Measurements from ENCODE around the gene BORA.
A peak's percentile ranks its signal among the peaks of the same experiment; 100 is the strongest.
"Not testable (repeated sequence)": the region's sequence is repeated elsewhere in the genome, so short reads cannot be mapped to it uniquely, and the experiment has no call there.

BORA gene

GRCh38 chr13:72727417-72728289 lies at the start of gene BORA, which contains the start of gene MZT1:
Gene BORA (plus strand): TSS chr13:72727923. CDS start chr13:72728941, 1,018 bp downstream.
Gene MZT1 (minus strand): TSS chr13:72727629. CDS start chr13:72727602, 27 bp downstream.
- DNase-seq: peak; percentile 96

- no peak for DNase-seq
Measured at GRCh38 chr13:72678312-72678711, 49.4 kb upstream of the BORA start.

GRCh38 chr13:72680353-72680752 lies 47.4 kb upstream of the BORA start:
- DNase-seq: no peak

GRCh38 chr13:72686766-72687165 lies 41.0 kb upstream of the BORA start:
- DNase-seq: no peak

- no peak for DNase-seq
Measured at GRCh38 chr13:72689181-72689696, 38.5 kb upstream of the BORA start.

GRCh38 chr13:72692884-72693514 lies 34.7 kb upstream of the BORA start:
- no peak for DNase-seq

GRCh38 chr13:72693832-72694231 lies 33.9 kb upstream of the BORA start:
- no peak for DNase-seq

- DNase-seq: no peak
Measured at GRCh38 chr13:72694314-72694713, 33.4 kb upstream of the BORA start.

GRCh38 chr13:72696579-72696978 lies 31.1 kb upstream of the BORA start:
- DNase-seq: peak; percentile 22

GRCh38 chr13:72698164-72698563 lies 29.6 kb upstream of the BORA start:
- DNase-seq: no peak

- DNase-seq: no peak
Measured at GRCh38 chr13:72700509-72700908, 27.2 kb upstream of the BORA start.

GRCh38 chr13:72716776-72717175 lies 10.9 kb upstream of the BORA start:
- DNase-seq: no peak

- not testable (repeated sequence) for DNase-seq
Measured at GRCh38 chr13:72726185-72726584, 1.5 kb upstream of the BORA start.

- DNase-seq: peak; percentile 50
Measured at GRCh38 chr13:72726726-72727416, 852 bp upstream of the BORA start.

- no peak for DNase-seq
Measured at GRCh38 chr13:72728290-72728605, 525 bp downstream of the BORA start.

- DNase-seq: no peak
Measured at GRCh38 chr13:72737033-72737432, 9.3 kb downstream of the BORA start.

GRCh38 chr13:72740015-72740414 lies 12.3 kb downstream of the BORA start:
- no peak for DNase-seq

- DNase-seq: no peak
Measured at GRCh38 chr13:72745260-72745659, 17.5 kb downstream of the BORA start.

GRCh38 chr13:72751220-72751619 lies 23.5 kb downstream of the BORA start:
- no peak for DNase-seq

- DNase-seq: no peak
Measured at GRCh38 chr13:72754111-72754510, 26.4 kb downstream of the BORA start.

- no peak for DNase-seq
Measured at GRCh38 chr13:72757792-72758535, 30.2 kb downstream of the BORA start.

GRCh38 chr13:72760189-72760588 lies 32.5 kb downstream of the BORA start:
- no peak for DNase-seq

- DNase-seq: no peak
Measured at GRCh38 chr13:72763411-72763810, 35.7 kb downstream of the BORA start.

Data from NCI-H1694 treated with DMSO at 0.1 percent for 48 hours (cell line).